Measurements from ENCODE around the gene PIK3CB. TPM values are rescaled to one million over a fixed set of nuclear protein-coding genes. Genes with fewer than 3 reads are reported as not detected.
A peak's percentile ranks its signal among the peaks of the same experiment; 100 is the strongest.
"Not testable (repeated sequence)": the region's sequence is repeated elsewhere in the genome, so short reads cannot be mapped to it uniquely, and the experiment has no call there.

Gene PIK3CB
- total RNA-seq, 1 donor from 2014 or later = 24.1 TPM

DNA sequence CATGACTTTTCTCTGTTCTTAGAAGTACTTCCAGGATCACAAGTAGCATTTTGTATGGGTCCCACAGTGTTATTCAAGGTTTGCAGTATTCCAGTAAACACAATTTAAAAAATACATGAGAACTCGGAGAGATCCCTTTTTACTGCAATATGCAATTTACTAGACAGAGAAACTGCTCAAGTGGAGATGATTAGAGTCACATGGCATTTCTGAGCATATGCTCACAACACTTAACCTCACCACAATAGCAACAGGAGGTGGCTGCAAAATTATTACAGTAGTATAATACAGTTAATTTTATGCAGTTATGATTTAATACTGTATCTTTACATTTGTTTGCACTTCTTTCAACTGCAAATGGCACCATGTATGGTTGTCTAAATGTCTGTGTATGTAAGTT, 87.5 kb downstream of the PIK3CB start:
- no peak for DNase-seq

DNA sequence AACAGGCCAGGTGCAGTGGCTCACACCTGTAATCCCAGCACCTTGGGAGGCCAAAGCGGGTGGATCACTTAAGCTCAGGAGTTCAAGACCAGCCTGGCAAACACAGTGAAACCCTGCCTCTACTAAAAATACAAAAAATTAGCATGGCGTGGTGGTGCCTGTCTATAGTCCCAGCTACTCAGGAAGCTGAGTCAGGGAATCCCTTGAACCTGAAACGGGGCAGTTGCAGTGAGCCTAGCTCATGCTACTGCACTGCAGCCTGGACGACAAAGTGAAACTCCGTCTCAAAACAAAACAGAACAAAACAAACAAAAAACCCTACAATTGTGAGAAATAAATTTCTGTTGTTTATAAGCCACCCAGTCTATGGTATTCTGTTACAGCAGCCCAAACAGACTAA, 94.7 kb downstream of the PIK3CB start:
- no peak for DNase-seq

GRCh38 chr3:138732456-138732855, 102.3 kb downstream of the PIK3CB start:
- DNase-seq = no peak

- peak; percentile 45 for DNase-seq
These were observed 107.6 kb downstream of the PIK3CB start for GRCh38 chr3:138726946-138727730.

GRCh38 chr3:138726042-138726441, 108.7 kb downstream of the PIK3CB start:
- DNase-seq = not testable (repeated sequence)

DNA sequence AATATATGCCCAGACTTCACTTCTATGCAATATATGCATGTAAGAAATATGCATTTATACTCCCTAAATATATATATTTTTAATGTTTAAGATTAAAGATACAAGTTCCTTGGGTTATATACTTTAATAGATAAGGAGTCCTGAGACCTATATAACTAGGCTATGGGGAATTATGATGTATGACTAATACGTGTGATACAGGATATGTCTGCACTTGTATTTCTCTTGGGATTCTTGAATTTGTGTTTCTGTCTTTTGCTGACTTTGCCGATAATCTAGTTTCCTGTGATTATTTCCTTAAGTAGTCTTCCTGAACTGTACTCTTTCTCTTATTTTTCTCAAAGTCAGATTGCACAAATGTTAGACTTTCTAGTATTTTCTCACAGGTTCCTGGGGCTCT, 109.6 kb downstream of the PIK3CB start:
- DNase-seq = no peak

DNA sequence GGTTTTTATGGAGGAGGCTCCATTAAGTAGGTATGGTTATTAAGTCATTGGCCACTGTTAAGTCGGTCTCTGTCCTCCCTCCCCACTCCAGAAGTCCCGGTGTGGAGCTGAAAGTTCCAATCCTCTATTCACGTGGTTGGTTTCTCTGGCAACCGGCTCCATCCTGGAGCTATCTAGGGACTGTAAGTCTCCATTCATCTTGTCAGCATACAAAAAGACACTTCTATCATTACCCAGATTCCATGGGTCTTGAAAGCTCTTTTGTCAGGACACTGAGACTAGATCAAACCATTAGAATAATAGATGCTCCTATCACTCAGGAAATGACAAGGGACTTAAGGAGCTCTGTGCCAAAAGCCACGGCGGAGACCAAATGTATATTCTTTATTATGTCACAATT, 110.3 kb downstream of the PIK3CB start:
- no peak for DNase-seq

DNA sequence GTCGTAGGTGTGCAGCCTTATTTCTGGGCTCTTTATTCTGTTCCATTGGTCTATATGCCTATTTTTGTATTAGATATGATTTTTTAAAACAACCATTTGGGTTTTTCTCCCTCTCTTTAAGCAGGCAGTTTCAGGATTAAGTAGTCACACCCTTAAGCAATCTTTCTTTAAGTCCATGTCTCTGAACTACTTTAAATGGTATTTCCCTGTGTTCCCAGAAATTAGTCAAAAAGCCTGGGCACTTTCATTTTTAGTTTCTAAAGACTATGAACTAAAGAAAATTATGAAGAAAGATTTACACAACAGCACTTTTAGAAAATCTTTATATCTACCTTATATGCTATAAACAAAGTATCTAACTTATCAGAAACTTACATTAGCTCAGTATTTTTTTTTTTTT, 115.9 kb downstream of the PIK3CB start:
- DNase-seq = no peak

DNA sequence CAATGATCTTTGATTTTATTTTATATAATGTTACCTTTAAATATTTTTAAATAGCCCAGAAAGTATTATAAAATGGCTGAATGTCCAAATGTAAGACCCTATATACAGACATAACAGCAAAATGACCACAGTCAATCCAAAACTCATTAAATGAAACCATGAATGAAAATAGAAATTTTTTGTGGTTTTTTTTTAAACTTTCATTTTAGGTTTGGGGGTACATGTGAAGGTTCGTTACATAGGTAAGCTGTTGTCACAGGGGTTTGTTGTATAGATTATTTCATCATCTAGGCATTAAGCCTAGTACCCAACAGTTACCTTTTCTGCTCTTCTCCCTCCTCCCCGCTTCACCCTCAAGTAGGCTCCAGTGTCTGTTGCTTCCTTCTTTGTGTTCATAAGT, 117.4 kb downstream of the PIK3CB start:
- DNase-seq = no peak

DNA sequence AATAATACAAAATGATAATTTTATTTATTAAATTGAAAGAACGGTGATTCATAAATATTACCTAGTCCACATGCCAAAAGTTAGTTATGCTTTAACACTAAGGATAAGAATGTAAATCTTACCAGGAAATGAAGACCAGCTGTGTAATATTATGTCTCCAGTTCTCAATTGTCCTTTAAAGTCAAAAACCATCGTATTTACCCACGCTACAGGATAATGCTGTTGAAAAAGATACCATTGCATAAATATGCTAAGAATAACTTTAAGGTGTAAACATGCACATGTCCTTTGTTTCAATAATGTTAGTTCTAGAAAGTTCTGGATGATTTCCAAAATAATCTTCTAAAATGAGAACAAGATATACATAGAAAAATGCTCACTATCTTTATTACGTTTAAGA, 122.6 kb downstream of the PIK3CB start:
- no peak for DNase-seq

DNA sequence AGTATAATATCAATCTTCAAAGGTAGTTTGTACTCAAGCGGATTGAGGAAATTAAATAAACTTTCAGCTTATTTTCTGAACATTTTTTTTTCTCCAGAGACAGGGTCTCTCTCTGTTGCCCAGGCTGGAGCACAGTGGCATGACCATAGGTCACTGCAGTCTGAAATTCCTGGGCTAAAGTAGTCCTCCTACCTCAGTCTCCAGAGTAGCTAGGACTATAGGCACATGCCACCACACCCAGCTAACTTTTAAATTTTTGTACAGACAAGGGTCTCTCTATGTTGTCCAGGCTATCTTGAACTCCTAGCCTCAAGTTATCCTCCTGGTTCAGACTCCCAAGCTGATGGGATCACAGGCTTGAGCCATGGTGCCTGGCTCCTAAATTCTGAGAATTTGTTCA, 129.1 kb downstream of the PIK3CB start:
- DNase-seq = no peak

- DNase-seq = no peak
These were observed 137.9 kb downstream of the PIK3CB start for GRCh38 chr3:138696666-138697370.

GRCh38 chr3:138694287-138695007, 140.3 kb downstream of the PIK3CB start:
- no peak for DNase-seq

- DNase-seq = no peak
These were observed 142.6 kb downstream of the PIK3CB start for GRCh38 chr3:138692152-138692551.

DNA sequence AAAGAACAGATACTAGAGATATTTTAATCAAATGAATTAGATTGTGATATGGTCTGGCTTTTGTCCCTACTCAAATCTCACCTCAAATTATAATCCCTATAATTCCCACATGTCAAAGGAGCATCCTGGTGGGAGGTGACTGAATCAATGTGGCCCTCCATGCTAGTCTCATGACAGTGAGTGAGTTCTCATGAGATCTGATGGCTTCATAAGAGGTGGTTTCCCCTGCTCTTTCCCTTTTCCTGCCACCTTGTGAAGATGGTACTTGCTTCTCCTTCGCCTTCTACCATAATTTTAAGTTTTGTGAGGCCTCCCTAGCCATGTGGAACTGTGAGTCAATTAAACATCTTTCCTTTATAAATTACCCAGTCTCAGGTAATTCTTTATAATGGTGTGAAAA, 143.4 kb downstream of the PIK3CB start:
- no peak for DNase-seq

GRCh38 chr3:138690036-138690435, 144.7 kb downstream of the PIK3CB start:
- DNase-seq = no peak

DNA sequence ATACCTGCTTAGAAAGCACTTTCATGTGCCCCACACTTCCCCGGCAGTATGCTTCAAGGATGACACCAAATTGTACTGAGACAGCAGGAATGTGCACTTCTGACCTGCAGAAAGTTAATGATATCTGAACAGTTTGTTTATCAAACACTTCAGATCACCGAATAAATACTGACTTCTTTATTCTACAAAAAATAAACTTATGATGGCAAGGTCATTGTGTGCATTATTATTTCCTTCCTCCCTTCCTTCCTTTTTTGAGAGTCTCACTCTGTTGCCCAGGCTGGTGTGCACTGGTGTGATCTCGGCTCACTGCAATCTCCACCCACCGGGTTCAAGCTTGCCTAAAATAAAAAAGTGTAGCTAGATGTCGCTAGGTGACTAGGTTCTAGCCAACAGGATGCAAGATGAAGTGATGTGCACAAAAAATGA, 145.8 kb downstream of the PIK3CB start:
- no peak for DNase-seq

DNA sequence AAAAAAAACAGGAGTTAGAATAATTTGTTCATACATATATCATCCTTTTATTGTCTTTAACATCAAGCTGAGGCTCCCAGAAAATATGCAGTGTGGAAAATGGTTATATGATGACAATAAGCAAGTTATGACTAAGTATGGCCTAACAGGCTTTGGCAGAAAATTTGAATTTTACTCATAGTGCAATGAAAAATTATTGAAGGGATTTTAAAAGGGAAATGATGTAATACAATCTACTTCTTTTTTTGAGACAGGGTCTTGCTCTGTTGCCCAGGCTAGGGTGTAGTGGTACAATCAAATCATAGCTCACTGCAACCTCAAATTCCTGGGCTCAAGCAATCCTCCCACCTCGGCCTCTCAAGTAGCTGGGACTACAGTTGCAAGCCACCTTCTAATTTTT, 147.5 kb downstream of the PIK3CB start:
- no peak for DNase-seq

DNA sequence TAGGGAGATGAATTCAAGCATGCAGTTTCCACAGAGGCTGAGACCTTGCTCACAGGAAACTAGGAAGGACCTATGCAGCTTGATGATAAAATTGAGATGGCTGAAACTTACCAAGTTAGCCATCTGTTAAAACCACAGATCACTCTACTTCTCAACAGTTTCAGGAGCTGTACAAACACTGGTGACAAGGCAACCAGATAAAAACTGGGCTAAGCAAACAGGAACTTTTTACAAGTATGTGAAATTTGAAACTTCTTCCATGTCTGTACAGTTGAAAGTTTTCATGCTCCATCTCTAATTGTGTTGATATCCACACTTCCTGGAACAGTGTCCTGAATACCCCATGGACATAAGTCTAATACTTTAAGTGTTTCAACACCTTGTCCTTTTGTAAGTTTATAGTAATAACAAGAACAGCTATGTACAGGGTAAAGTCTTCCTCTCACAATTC, 147.9 kb downstream of the PIK3CB start:
- no peak for DNase-seq

DNA sequence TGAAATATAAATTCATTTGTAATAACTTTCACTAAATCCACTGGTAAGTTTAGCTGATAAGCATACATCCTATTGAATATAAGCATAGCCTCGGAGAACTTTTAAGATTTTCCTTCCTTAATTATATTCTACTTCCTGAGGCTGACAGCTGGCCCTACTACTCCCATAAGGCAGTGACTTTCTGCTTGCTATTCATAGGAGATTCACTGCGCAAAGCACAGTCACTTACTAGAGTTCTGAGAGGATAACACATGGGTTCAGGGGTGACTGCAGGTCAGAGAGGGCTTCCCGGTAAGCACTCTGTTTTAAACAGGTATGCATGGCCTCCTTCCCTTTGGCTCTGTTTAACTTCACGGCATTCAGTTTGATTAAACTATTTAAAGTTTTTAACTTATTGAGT, 150.3 kb downstream of the PIK3CB start:
- no peak for DNase-seq

GRCh38 chr3:138682648-138683047, 152.1 kb downstream of the PIK3CB start:
- no peak for DNase-seq

- DNase-seq = no peak
These were observed 153.1 kb downstream of the PIK3CB start for GRCh38 chr3:138681463-138682220.

Data from tongue (tissue), 2 donors.